HUES6 (cell line): Measurements from ENCODE around the gene RPP21.

Experiments
- H3K27ac ChIP-seq: 2 replicates; pipeline ENCODE4 v1.7.0; 2013; ENCODE audit warnings: low read depth, mild to moderate bottlenecking, low read length, inconsistent platforms
- H3K27me3 ChIP-seq: 2 replicates; pipeline ENCODE4 v1.6.1; 2013; ENCODE audit warnings: low read length; ENCODE audit not compliant: control insufficient read depth, insufficient read depth
- H3K36me3 ChIP-seq: 2 replicates; pipeline ENCODE4 v1.6.1; 2013; ENCODE audit warnings: low read length; ENCODE audit not compliant: control insufficient read depth, insufficient read depth
- H3K4me1 ChIP-seq: 2 replicates; pipeline ENCODE4 v1.6.1; 2013; ENCODE audit warnings: low read length; ENCODE audit not compliant: control insufficient read depth, insufficient read depth
- H3K4me3 ChIP-seq: 2 replicates; pipeline ENCODE4 v1.5.1; 2013; ENCODE audit warnings: low read depth, low read length
- H3K9ac ChIP-seq: one replicate; pipeline ENCODE4 v1.6.1; 2013; ENCODE audit warnings: mild to moderate bottlenecking, low read length
- H3K9me3 ChIP-seq: 2 replicates; pipeline ENCODE4 v1.6.1; 2013; ENCODE audit warnings: low read depth, low read length; ENCODE audit not compliant: control insufficient read depth, insufficient read depth

RPP21 gene

GRCh38 chr6:30331981-30332380, 13.0 kb upstream of the RPP21 start:
- Histone ChIP-seq H3K9me3 (no peaks in the 10 kb centered on the region), H3K4me3 (no peak overlapping the region), H3K4me1 (no peaks in the 10 kb centered on the region), H3K27ac (no peak overlapping the region), H3K27me3 (no peaks in the 10 kb centered on the region), H3K9ac (no peak overlapping the region), H3K36me3 (peaks cover 80% of the 10 kb centered on the region)

GRCh38 chr6:30334075-30334783, 10.7 kb upstream of the RPP21 start:
- no peaks in the 10 kb centered on the region for H3K9me3 ChIP-seq
- no peak overlapping the region for H3K27ac ChIP-seq
- no peak overlapping the region for H3K9ac ChIP-seq
- no peaks in the 10 kb centered on the region for H3K27me3 ChIP-seq
- peaks cover 91% of the 10 kb centered on the region for H3K36me3 ChIP-seq
- no peaks in the 10 kb centered on the region for H3K4me1 ChIP-seq
- H3K4me3 ChIP-seq = no peak overlapping the region

GRCh38 chr6:30340589-30341054, 4.3 kb upstream of the RPP21 start:
- Histone ChIP-seq H3K4me1 (peaks cover 5% of the 10 kb centered on the region; the same call in 1 of the 2 replicates), H3K4me3 (no peak overlapping the region), H3K9me3 (no peaks in the 10 kb centered on the region), H3K9ac (no peak overlapping the region), H3K36me3 (peaks cover 63% of the 10 kb centered on the region), H3K27ac (no peak overlapping the region), H3K27me3 (no peaks in the 10 kb centered on the region)

GRCh38 chr6:30341218-30341617, 3.7 kb upstream of the RPP21 start:
- Histone ChIP-seq H3K36me3 (peaks cover 57% of the 10 kb centered on the region), H3K4me3 (no peak overlapping the region), H3K4me1 (peaks cover 5% of the 10 kb centered on the region; the same call in 1 of the 2 replicates), H3K9ac (no peak overlapping the region), H3K27ac (no peak overlapping the region), H3K27me3 (no peaks in the 10 kb centered on the region), H3K9me3 (no peaks in the 10 kb centered on the region)

- peaks cover 57% of the 10 kb centered on the region for H3K36me3 ChIP-seq
- H3K27me3 ChIP-seq = no peaks in the 10 kb centered on the region
Measured at GRCh38 chr6:30341728-30342127, 3.2 kb upstream of the RPP21 start.

GRCh38 chr6:30344191-30344867, 627 bp upstream of the RPP21 start:
- Histone ChIP-seq H3K9me3 (no peaks in the 10 kb centered on the region), H3K27ac (no peak overlapping the region), H3K36me3 (peaks cover 41% of the 10 kb centered on the region), H3K4me1 (peaks cover 5% of the 10 kb centered on the region; the same call in 1 of the 2 replicates), H3K4me3 (peak overlapping the region; percentile 93), H3K27me3 (no peaks in the 10 kb centered on the region), H3K9ac (no peak overlapping the region)

More at GRCh38 chr6:30341728-30342127, 3.2 kb upstream of the RPP21 start:
- peaks cover 5% of the 10 kb centered on the region; the same call in 1 of the 2 replicates for H3K4me1 ChIP-seq
- no peak overlapping the region for H3K4me3 ChIP-seq
- H3K27ac ChIP-seq = no peak overlapping the region
- H3K9ac ChIP-seq = no peak overlapping the region
- H3K9me3 ChIP-seq = no peaks in the 10 kb centered on the region

- Histone ChIP-seq H3K4me3 (peak overlapping the region; percentile 93), H3K4me1 (peaks cover 5% of the 10 kb centered on the region; the same call in 1 of the 2 replicates), H3K36me3 (peaks cover 27% of the 10 kb centered on the region), H3K27me3 (no peaks in the 10 kb centered on the region), H3K9me3 (no peaks in the 10 kb centered on the region), H3K27ac (no peak overlapping the region), H3K9ac (no peak overlapping the region)
Measured at GRCh38 chr6:30345852-30346251, 896 bp downstream of the RPP21 start.

GRCh38 chr6:30348957-30349356, 4.0 kb downstream of the RPP21 start:
- H3K27me3 ChIP-seq = no peaks in the 10 kb centered on the region
- H3K27ac ChIP-seq = no peak overlapping the region
- no peak overlapping the region for H3K9ac ChIP-seq
- no peak overlapping the region for H3K4me3 ChIP-seq
- peaks cover 10% of the 10 kb centered on the region for H3K36me3 ChIP-seq
- H3K9me3 ChIP-seq = no peaks in the 10 kb centered on the region
- H3K4me1 ChIP-seq = peaks cover 5% of the 10 kb centered on the region; the same call in 1 of the 2 replicates

- Histone ChIP-seq H3K4me3 (no peak overlapping the region), H3K27me3 (no peaks in the 10 kb centered on the region), H3K9ac (no peak overlapping the region), H3K9me3 (no peaks in the 10 kb centered on the region), H3K4me1 (peaks cover 2% of the 10 kb centered on the region; the same call in 1 of the 2 replicates), H3K27ac (no peak overlapping the region), H3K36me3 (peaks cover 10% of the 10 kb centered on the region)
Measured at GRCh38 chr6:30349421-30350177, 4.6 kb downstream of the RPP21 start.

GRCh38 chr6:30350524-30350923, 5.6 kb downstream of the RPP21 start:
- H3K27ac ChIP-seq = no peak overlapping the region
- no peak overlapping the region for H3K4me3 ChIP-seq
- H3K9me3 ChIP-seq = no peaks in the 10 kb centered on the region
- peaks cover 3% of the 10 kb centered on the region; the same call in 1 of the 2 replicates for H3K4me1 ChIP-seq
- no peaks in the 10 kb centered on the region for H3K27me3 ChIP-seq
- H3K36me3 ChIP-seq = peaks cover 10% of the 10 kb centered on the region
- H3K9ac ChIP-seq = no peak overlapping the region
